ENCODE data around the gene IRF7. TPM values are rescaled to one million over a fixed set of nuclear protein-coding genes. Genes with fewer than 3 reads are reported as not detected.

IRF7 gene
- total and polyA plus RNA-seq, 2 experiments from 2014 or later: 12.3 to 17.3 TPM

GRCh38 chr11:617199-617911 is 1.6 kb upstream of the IRF7 start:
- no peak for ATAC-seq
- no peaks in the 10 kb centered on the region for H3K9me3 Mint-ChIP-seq
- peaks cover 1% of the 10 kb centered on the region; the same call in 2 of the 3 replicates for H3K4me1 Mint-ChIP-seq
- no peak for DNase-seq (ENCODE audit: low spot score)
- Histone ChIP-seq H3K4me2 (no peak overlapping the region), H3K4me3 (no peak overlapping the region), H2AFZ (no peak overlapping the region), H3K9me2 (ENCODE audit: insufficient read depth) (no peaks in the 10 kb centered on the region), H3F3A (replicated peaks; ENCODE audit: low read depth) (peaks cover 22% of the 10 kb centered on the region), H4K20me1 (replicated peaks; ENCODE audit: insufficient read depth) (peaks cover 13% of the 10 kb centered on the region; the same call in 1 of the 2 replicates), H3K27me3 (ENCODE audit: insufficient read depth) (no peaks in the 10 kb centered on the region), H3K4me1 (ENCODE audit: insufficient read depth) (peaks cover 11% of the 10 kb centered on the region; the same call in 1 of the 2 replicates), H3K27ac (ENCODE audit: low read depth) (no peak overlapping the region), H3K79me2 (replicated peaks; ENCODE audit: insufficient read depth) (no peaks in the 10 kb centered on the region), H3K36me3 (ENCODE audit: insufficient read depth) (no peaks in the 10 kb centered on the region)
- TF ChIP-seq POLR2AphosphoS5 (IDR thresholded peaks at IDR 0.05; ENCODE audit: low read depth) (no peak), EZH2 (IDR thresholded peaks at IDR 0.05; ENCODE audit: low read depth, unreplicated experiment) (no peak), CTCF (conservative IDR thresholded peaks at IDR 0.05; ENCODE audit: low read depth in 2 of 2) (no peak), CREB1 (CRISPR knock-in tag; IDR thresholded peaks at IDR 0.05; ENCODE audit: low read depth) (no peak), JUNB (IDR thresholded peaks at IDR 0.05; ENCODE audit: unreplicated experiment) (no peak), ZNF114 (CRISPR knock-in tag; IDR thresholded peaks at IDR 0.05) (no peak), EZH2phosphoT487 (IDR thresholded peaks at IDR 0.05; ENCODE audit: unreplicated experiment) (no peak)
- peaks cover 8% of the 10 kb centered on the region for H3K27me3 Mint-ChIP-seq (ENCODE audit: insufficient read depth, low read depth, poor library complexity)
- H3K4me3 Mint-ChIP-seq: no peak overlapping the region
- no peak overlapping the region for H3K27ac Mint-ChIP-seq
- H3K36me3 Mint-ChIP-seq (ENCODE audit: low read depth): peaks cover 3% of the 10 kb centered on the region

GRCh38 chr11:616320-617198 is 809 bp upstream of the IRF7 start:
- no peak overlapping the region for H3K27ac Mint-ChIP-seq
- no peaks in the 10 kb centered on the region for H3K36me3 ChIP-seq (ENCODE audit: insufficient read depth)
- no peak for TF ChIP-seq ZNF114 (CRISPR knock-in tag; IDR thresholded peaks at IDR 0.05)
- no peak for TF ChIP-seq EZH2 (IDR thresholded peaks at IDR 0.05; ENCODE audit: low read depth, unreplicated experiment)
- no peak for TF ChIP-seq EZH2phosphoT487 (IDR thresholded peaks at IDR 0.05; ENCODE audit: unreplicated experiment)
- no peak for TF ChIP-seq JUNB (IDR thresholded peaks at IDR 0.05; ENCODE audit: unreplicated experiment)
- DNase-seq (ENCODE audit: low spot score) (no peak), ATAC-seq (no peak)
- H3K4me2 ChIP-seq: peak overlapping the region; percentile 89
- no peak overlapping the region for H3K27ac ChIP-seq (ENCODE audit: low read depth)
- peak overlapping the region; percentile 81 for H3K4me3 Mint-ChIP-seq
- H3K27me3 ChIP-seq (ENCODE audit: insufficient read depth): no peaks in the 10 kb centered on the region
- H3K9me2 ChIP-seq (ENCODE audit: insufficient read depth): no peaks in the 10 kb centered on the region
- H3K79me2 ChIP-seq (replicated peaks; ENCODE audit: insufficient read depth): no peaks in the 10 kb centered on the region
- peaks cover 27% of the 10 kb centered on the region for H3F3A ChIP-seq (replicated peaks; ENCODE audit: low read depth)
- H3K4me1 Mint-ChIP-seq: peaks cover 5% of the 10 kb centered on the region
- peaks cover 15% of the 10 kb centered on the region; the same call in 1 of the 2 replicates for H4K20me1 ChIP-seq (replicated peaks; ENCODE audit: insufficient read depth)
- H3K36me3 Mint-ChIP-seq (ENCODE audit: low read depth): peaks cover 9% of the 10 kb centered on the region
- peak overlapping the region; percentile 94 for H3K4me3 ChIP-seq
- H2AFZ ChIP-seq: no peak overlapping the region
- H3K9me3 Mint-ChIP-seq: no peaks in the 10 kb centered on the region
- peaks cover 8% of the 10 kb centered on the region for H3K27me3 Mint-ChIP-seq (ENCODE audit: insufficient read depth, low read depth, poor library complexity)
- peaks cover 11% of the 10 kb centered on the region; the same call in 1 of the 2 replicates for H3K4me1 ChIP-seq (ENCODE audit: insufficient read depth)
